Neural crest cell (in vitro differentiated cells): ENCODE measurements around the gene GLT8D2. TPM values are rescaled to one million over a fixed set of nuclear protein-coding genes. Genes with fewer than 3 reads are reported as not detected.

Source experiments
- DNase-seq: peaks from one replicate; pipeline ENCODE4 v3.0.0; 2021; ENCODE audit warnings: low read depth, mixed read lengths, low spot score
- H3K27ac Mint-ChIP-seq: one replicate; pipeline ENCODE4 v1.8.0; 2021; ENCODE audit warnings: mild to moderate bottlenecking, mixed read lengths; ENCODE audit not compliant: unreplicated experiment
- H3K27me3 Mint-ChIP-seq: 2 replicates; pipeline ENCODE4 v1.8.0; 2021; ENCODE audit warnings: low read depth, mild to moderate bottlenecking, mixed read lengths
- H3K36me3 Mint-ChIP-seq: 2 replicates; pipeline ENCODE4 v1.8.0; 2021; ENCODE audit warnings: low read depth, mild to moderate bottlenecking, mixed read lengths
- H3K4me1 Mint-ChIP-seq: 2 replicates; pipeline ENCODE4 v1.8.0; 2021; ENCODE audit warnings: mixed read lengths
- H3K4me3 Mint-ChIP-seq: one replicate; pipeline ENCODE4 v1.8.0; 2021; ENCODE audit warnings: mild to moderate bottlenecking, mixed read lengths
- H3K9me3 Mint-ChIP-seq: 2 replicates; pipeline ENCODE4 v1.8.0; 2021; ENCODE audit warnings: mixed read lengths
- total RNA-seq: library from RNA; stranded (reverse); gene quantifications from 2 replicates; pipeline ENCODE4 v1.2.1, GENCODE V29; 2021
- TF ChIP-seq, protein P1 (sequence below): fragments of 200-600 bp; sonication (generic); conservative IDR thresholded peaks from 2 replicates; pipeline ENCODE4 v1.5.0; 2021; ENCODE audit warnings: antibody characterized with exemption, mild to moderate bottlenecking

Gene GLT8D2
- total RNA-seq, 1 donor from 2014 or later = 1.5 TPM

DNA sequence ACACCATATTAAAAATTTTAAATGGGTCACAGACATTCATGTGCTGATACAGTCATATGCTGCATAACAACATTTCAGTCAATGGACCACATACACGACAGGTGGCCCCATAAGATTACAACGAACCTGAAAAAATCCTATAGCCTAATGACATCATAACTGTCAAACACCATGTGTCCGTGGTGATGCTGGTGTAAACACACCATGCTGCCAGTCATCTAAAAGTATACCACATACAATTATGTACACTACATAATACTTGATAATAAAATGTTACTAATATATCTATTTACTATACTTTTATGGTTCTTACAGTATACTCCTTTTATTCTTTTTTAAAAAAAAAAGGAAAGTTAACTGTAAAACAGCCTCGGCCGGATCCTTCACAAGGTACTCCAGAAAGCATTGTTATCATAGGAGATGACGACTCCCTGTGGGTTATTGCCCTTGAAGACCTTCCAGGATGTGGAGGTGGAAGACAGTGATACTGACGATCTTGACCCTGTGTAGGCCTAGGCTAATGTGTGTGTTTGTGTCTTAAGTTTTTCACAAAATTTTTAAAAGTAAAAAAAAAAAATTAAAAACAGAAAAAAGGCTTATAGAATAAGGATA lies 89.3 kb downstream of the GLT8D2 start:
- H3K4me3 Mint-ChIP-seq = peak overlapping the region; percentile 52
- peaks cover 45% of the 10 kb centered on the region for H3K4me1 Mint-ChIP-seq
- no peaks in the 10 kb centered on the region for H3K9me3 Mint-ChIP-seq
- TF ChIP-seq, protein P1, sequence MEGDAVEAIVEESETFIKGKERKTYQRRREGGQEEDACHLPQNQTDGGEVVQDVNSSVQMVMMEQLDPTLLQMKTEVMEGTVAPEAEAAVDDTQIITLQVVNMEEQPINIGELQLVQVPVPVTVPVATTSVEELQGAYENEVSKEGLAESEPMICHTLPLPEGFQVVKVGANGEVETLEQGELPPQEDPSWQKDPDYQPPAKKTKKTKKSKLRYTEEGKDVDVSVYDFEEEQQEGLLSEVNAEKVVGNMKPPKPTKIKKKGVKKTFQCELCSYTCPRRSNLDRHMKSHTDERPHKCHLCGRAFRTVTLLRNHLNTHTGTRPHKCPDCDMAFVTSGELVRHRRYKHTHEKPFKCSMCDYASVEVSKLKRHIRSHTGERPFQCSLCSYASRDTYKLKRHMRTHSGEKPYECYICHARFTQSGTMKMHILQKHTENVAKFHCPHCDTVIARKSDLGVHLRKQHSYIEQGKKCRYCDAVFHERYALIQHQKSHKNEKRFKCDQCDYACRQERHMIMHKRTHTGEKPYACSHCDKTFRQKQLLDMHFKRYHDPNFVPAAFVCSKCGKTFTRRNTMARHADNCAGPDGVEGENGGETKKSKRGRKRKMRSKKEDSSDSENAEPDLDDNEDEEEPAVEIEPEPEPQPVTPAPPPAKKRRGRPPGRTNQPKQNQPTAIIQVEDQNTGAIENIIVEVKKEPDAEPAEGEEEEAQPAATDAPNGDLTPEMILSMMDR = no peak
- H3K27ac Mint-ChIP-seq = no peak overlapping the region
- no peaks in the 10 kb centered on the region for H3K36me3 Mint-ChIP-seq
- no peak for DNase-seq
- peaks cover 3% of the 10 kb centered on the region for H3K27me3 Mint-ChIP-seq

DNA sequence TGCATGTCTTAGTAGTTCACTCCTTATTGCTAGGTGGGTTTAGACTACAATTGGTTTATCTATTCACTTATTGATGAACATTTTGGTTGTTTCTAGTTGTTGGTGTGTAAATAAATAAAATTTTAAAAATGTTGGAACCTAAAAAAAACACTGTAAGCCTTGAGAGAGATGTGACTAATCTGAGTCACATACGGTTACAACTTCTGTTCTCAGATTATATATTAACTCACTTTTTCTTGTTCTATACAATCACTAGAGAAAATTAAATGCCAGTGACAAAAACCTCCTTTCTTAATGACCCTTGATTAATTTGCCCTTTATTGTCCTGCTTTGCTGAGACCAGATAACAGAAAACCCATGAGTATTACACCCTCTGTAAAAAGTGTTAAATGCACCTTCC lies 91.4 kb downstream of the GLT8D2 start:
- Mint-ChIP-seq H3K4me3 (peak overlapping the region; percentile 58), H3K36me3 (peaks cover 2% of the 10 kb centered on the region), H3K9me3 (no peaks in the 10 kb centered on the region), H3K27me3 (peaks cover 3% of the 10 kb centered on the region), H3K4me1 (peaks cover 35% of the 10 kb centered on the region), H3K27ac (no peak overlapping the region)
- DNase-seq = no peak
- TF ChIP-seq, protein P1 = no peak

DNA sequence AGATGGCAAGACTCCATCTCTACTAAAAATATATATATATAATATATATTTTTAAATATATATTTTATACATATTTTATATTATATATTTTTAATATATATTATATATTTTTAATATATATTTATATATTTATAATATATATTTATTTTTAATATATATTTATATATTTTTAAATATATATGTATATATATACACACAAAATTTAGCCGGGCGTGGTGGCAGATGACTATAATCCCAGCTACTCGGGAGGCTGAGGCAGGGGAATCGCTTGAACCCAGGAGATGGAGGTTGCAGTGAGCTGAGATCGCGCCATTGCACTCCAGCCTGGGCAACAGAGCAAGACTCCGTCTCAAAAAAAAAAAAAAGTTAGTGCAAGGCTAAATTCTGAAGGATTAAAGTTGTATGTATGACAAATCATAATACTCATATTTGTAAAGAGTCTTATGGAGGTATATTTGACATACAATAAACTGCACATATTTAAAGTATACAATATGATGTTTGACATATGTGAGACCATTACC lies 92.1 kb downstream of the GLT8D2 start:
- Mint-ChIP-seq H3K4me1 (peaks cover 33% of the 10 kb centered on the region), H3K36me3 (peaks cover 3% of the 10 kb centered on the region)

DNA sequence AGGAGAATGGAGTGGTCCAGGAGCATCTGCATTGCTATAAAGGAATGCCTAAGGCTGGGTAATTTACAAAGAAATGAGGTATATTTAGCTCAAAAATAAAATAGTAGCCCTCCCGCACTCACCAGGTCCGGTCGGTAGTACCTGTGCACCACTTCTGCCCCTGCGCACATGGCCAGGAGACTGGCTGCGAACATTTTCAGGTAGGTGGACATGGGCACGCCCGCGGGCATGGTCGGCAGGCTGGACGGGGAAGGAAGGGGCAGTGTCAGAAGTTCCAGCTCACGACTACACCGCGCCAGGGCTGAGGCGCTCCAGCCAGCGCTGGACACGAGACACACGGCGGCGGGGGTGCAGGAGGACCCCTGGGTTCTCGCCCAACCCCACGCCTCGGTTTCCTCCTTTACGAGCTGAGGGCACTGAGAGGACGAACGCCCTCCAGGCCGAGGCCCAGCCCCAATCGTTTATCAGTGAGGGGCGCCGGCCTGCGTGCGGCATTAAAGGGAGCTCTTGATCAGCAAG lies 93.4 kb downstream of the GLT8D2 start:
- peaks cover 7% of the 10 kb centered on the region for H3K36me3 Mint-ChIP-seq
- H3K4me1 Mint-ChIP-seq = peaks cover 32% of the 10 kb centered on the region
- peaks cover 3% of the 10 kb centered on the region for H3K27me3 Mint-ChIP-seq
- no peak for DNase-seq
- H3K9me3 Mint-ChIP-seq = no peaks in the 10 kb centered on the region
- H3K27ac Mint-ChIP-seq = peak overlapping the region; percentile 97
- TF ChIP-seq, protein P1 = no peak
- peak overlapping the region; percentile 98 for H3K4me3 Mint-ChIP-seq

More for the DNA sequence above, 92.1 kb downstream of the GLT8D2 start:
- Mint-ChIP-seq H3K27me3 (peaks cover 3% of the 10 kb centered on the region), H3K4me3 (peak overlapping the region; percentile 98), H3K9me3 (no peaks in the 10 kb centered on the region), H3K27ac (peak overlapping the region; percentile 97)
- TF ChIP-seq, protein P1 = no peak
- no peak for DNase-seq

DNA sequence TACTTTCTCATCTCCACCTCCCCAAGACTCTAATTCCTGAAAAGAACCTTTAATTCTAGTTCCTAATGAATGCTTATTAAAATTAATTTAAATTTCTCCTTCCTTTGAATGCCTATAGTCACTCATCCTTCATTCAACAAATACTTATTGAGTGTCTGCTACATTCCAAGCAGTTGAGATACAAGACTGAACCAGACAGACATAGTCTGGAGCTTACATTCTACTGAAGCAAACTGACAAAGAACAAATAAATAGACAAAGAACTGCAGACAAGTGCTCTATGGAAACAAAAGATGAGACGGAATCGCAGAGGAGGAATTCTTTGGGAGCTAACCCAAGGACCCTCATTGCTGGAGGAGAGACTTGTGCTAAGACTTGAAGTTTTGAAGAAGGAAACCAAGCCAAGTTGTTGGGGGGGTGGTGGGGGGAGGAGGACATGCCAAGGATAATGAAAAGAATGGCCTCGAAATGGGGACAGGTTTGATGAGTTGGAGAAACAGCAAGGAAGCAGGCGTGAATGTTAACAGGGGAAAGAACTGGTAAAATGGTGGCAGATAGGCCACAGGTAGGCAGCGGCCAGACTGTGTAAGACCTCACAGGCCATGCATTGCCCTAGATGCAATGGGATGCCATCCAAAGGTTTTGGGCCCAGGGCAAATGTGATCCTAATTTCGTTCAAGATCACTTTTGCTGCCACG lies 94.0 kb downstream of the GLT8D2 start:
- peak overlapping the region; percentile 97 for H3K27ac Mint-ChIP-seq
- H3K27me3 Mint-ChIP-seq = peaks cover 3% of the 10 kb centered on the region
- DNase-seq = no peak
- peaks cover 32% of the 10 kb centered on the region for H3K4me1 Mint-ChIP-seq
- peaks cover 7% of the 10 kb centered on the region for H3K36me3 Mint-ChIP-seq
- H3K4me3 Mint-ChIP-seq = peak overlapping the region; percentile 98
- no peaks in the 10 kb centered on the region for H3K9me3 Mint-ChIP-seq
- TF ChIP-seq, protein P1 = no peak
